Activated T-cell treated with anti-CD3 and anti-CD28 coated beads, Interleukin-2, amount 50 U/mL, for 72 hours (primary cell): ENCODE results near the gene GPA33. TPM values are rescaled to one million over a fixed set of nuclear protein-coding genes. Genes with fewer than 3 reads are reported as not detected.

ENCODE experiments used
- ATAC-seq, 2 donors: fragments of 150-1000 bp; cut with Tn5 transposase; replicated peaks in 1 of 2; 2 replicates each; pipeline ENCODE4 v1.10.0; 2021; ENCODE audit warnings: moderate library complexity in 2 of 2, mild to moderate bottlenecking in 1 of 2
- DNase-seq, 2 donors: peaks; one replicate each; pipeline ENCODE4 v3.0.0; 2021 to 2022; ENCODE audit warnings: mixed read lengths in 1 of 2
- H3K27ac Mint-ChIP-seq: one replicate; pipeline ENCODE4 v1.8.0; 2022; ENCODE audit warnings: mild to moderate bottlenecking, moderate library complexity, mixed read lengths
- H3K27me3 Mint-ChIP-seq: one replicate; pipeline ENCODE4 v1.8.0; 2022; ENCODE audit warnings: low read depth, mixed read lengths
- H3K36me3 Mint-ChIP-seq, 2 donors: one replicate each; pipeline ENCODE4 v1.8.0; 2022; ENCODE audit warnings: mixed read lengths in 2 of 2, mild to moderate bottlenecking in 1 of 2; ENCODE audit not compliant: insufficient read depth in 2 of 2
- H3K4me1 Mint-ChIP-seq: one replicate; pipeline ENCODE4 v1.8.0; 2022; ENCODE audit warnings: low read depth, mixed read lengths
- H3K4me3 Mint-ChIP-seq, 2 donors: one replicate each; pipeline ENCODE4 v1.8.0; 2022; ENCODE audit warnings: mild to moderate bottlenecking in 2 of 2, mixed read lengths in 2 of 2, moderate library complexity in 2 of 2
- H3K9me3 Mint-ChIP-seq, 2 donors: one replicate each; pipeline ENCODE4 v1.8.0; 2022; ENCODE audit warnings: mixed read lengths in 2 of 2
- total RNA-seq, 2 donors: library from RNA; stranded (reverse); gene quantifications; one replicate each; pipeline ENCODE4 v1.2.3, GENCODE V29; 2022

The GPA33 gene
- total RNA-seq, 2 donors from 2014 or later, result 2.6 to 5.2 TPM

- Mint-ChIP-seq H3K9me3 (peaks cover 2 to 5% of the 10 kb centered on the region in 2 donors), H3K27me3 (no peaks in the 10 kb centered on the region), H3K4me3 (no peak overlapping the region), H3K36me3 (peaks cover 2 to 8% of the 10 kb centered on the region in 2 donors), H3K4me1 (peaks cover 45% of the 10 kb centered on the region), H3K27ac (no peak overlapping the region)
- ATAC-seq (no peak), DNase-seq (no peak)
Observed at GRCh38 chr1:167111868-167112709, 21.9 kb upstream of the GPA33 start.

- peaks cover 50% of the 10 kb centered on the region for H3K4me1 Mint-ChIP-seq
- peak overlapping the region; percentile 1 for H3K27ac Mint-ChIP-seq
- ATAC-seq, result peak; percentile 73 to 78
- peaks cover 2 to 5% of the 10 kb centered on the region in 2 donors for H3K9me3 Mint-ChIP-seq
- H3K4me3 Mint-ChIP-seq, result peak overlapping the region in 1 of 2 donors; percentile 40
- peaks cover 2 to 8% of the 10 kb centered on the region in 2 donors for H3K36me3 Mint-ChIP-seq
- no peaks in the 10 kb centered on the region for H3K27me3 Mint-ChIP-seq
- DNase-seq, result peak in 1 of 2 donors; percentile 21
Observed at GRCh38 chr1:167110586-167110985, 20.4 kb upstream of the GPA33 start.

DNA sequence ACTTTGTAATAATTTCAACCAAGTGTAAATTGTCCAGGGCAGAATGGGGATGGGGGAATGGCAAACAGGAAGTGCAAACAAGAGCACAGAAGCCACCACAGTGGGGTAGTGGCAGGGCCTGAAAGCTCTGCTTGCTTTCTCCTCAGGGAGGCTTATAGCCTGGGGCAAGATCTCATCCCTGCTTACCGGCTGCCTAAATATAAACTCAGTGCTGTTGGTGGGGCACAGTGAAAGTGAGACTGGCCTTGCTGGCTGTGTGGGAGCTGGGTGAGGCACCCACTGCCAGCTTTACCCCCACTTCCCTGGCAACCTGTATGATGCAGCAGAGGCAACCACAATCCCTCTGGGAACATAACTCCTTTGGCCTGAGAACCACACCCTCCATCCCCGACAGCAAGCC is 18.9 kb upstream of the GPA33 start:
- Mint-ChIP-seq H3K4me3 (peak overlapping the region in 1 of 2 donors; percentile 4), H3K27me3 (no peaks in the 10 kb centered on the region), H3K36me3 (peaks cover 2 to 8% of the 10 kb centered on the region in 2 donors), H3K27ac (no peak overlapping the region), H3K9me3 (peaks cover 2 to 5% of the 10 kb centered on the region in 2 donors), H3K4me1 (peaks cover 52% of the 10 kb centered on the region)
- ATAC-seq (peak; percentile 37 to 39), DNase-seq (no peak)

- H3K9me3 Mint-ChIP-seq, result peaks cover 2 to 5% of the 10 kb centered on the region in 2 donors
- no peak for DNase-seq
- H3K36me3 Mint-ChIP-seq, result peaks cover 2 to 8% of the 10 kb centered on the region in 2 donors
- H3K27me3 Mint-ChIP-seq, result no peaks in the 10 kb centered on the region
- peaks cover 67% of the 10 kb centered on the region for H3K4me1 Mint-ChIP-seq
- ATAC-seq, result no peak
- no peak overlapping the region for H3K27ac Mint-ChIP-seq
- H3K4me3 Mint-ChIP-seq, result no peak overlapping the region
Observed at GRCh38 chr1:167107456-167107855, 17.3 kb upstream of the GPA33 start.

DNA sequence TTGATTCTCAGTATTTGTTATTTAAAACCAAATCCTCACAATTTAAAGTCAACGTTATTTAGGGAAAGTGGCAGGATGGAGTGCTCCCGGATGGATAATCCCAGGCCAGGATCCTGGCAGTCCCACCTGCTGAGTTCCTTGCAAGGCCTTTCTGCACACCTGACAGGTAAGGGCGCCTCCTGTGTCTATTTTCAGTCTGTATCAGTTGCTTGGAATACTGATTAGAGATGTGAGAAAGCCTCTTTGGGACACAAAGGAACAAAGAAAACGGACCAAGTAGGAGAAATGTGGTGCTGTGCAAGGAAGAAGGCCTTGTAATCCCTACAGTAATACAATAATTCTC is 15.9 kb upstream of the GPA33 start:
- no peak overlapping the region for H3K27ac Mint-ChIP-seq
- H3K9me3 Mint-ChIP-seq, result peaks cover 2 to 5% of the 10 kb centered on the region in 2 donors
- H3K27me3 Mint-ChIP-seq, result no peaks in the 10 kb centered on the region
- H3K36me3 Mint-ChIP-seq, result peaks cover 2 to 8% of the 10 kb centered on the region in 2 donors
- H3K4me3 Mint-ChIP-seq, result peak overlapping the region in 1 of 2 donors; percentile 36
- peaks cover 66% of the 10 kb centered on the region for H3K4me1 Mint-ChIP-seq
- no peak for DNase-seq
- ATAC-seq, result no peak

DNA sequence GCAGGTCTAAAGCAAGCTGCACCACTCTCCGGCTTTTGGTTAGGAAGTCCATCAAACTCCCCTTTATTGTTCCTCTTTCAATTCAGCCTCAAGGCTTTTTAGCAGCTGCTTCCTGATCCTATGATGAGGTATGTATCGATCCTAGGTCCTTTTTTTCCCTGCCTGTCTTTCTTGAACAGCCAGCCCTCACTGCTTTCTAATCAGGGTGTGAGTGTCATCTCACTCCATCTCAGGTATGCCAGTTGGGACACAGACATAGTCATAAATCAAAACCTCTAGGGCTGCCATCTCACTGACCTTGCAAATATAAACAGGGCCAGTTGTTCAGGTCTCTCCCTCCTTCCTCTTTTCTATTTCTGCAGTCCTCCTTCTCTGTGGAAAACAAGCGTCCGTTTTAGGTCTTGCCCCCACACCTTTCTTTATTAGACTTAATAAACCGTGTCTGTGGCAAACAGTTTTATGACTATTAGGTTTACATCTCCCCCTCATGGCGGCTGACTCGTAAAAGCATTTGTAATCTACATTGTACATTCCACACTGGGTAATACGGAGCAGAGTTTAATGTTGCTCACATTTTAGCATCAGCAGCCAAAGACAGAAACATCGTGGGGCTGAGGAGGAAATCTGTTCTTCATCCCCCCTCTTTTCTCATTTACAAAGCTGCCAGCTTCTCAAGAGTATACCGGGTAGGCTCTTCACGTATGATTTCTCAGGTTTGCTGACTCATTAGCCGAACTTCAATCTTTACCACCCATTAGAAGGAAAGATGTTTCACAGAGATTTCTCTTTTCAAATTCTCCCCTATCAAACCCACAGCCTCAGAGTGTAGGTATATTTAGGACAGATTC is 15.3 kb upstream of the GPA33 start:
- Mint-ChIP-seq H3K36me3 (peaks cover 2 to 8% of the 10 kb centered on the region in 2 donors), H3K27ac (peak overlapping the region; percentile 48), H3K9me3 (peaks cover 2 to 5% of the 10 kb centered on the region in 2 donors), H3K4me1 (peaks cover 60% of the 10 kb centered on the region), H3K4me3 (peak overlapping the region; percentile 36 to 42), H3K27me3 (no peaks in the 10 kb centered on the region)
- no peak for ATAC-seq
- DNase-seq, result no peak

GRCh38 chr1:167104256-167104633 is 14.1 kb upstream of the GPA33 start:
- Mint-ChIP-seq H3K4me1 (peaks cover 47% of the 10 kb centered on the region), H3K27ac (peak overlapping the region; percentile 71), H3K4me3 (peak overlapping the region; percentile 64 to 80), H3K36me3 (no peaks in the 10 kb centered on the region), H3K9me3 (peaks cover 2% of the 10 kb centered on the region in 2 donors), H3K27me3 (no peaks in the 10 kb centered on the region)
- DNase-seq, result no peak
- no peak for ATAC-seq

GRCh38 chr1:167102906-167103573 is 12.9 kb upstream of the GPA33 start:
- peak overlapping the region; percentile 29 for H3K27ac Mint-ChIP-seq
- no peaks in the 10 kb centered on the region for H3K36me3 Mint-ChIP-seq
- peaks cover under 1% of the 10 kb centered on the region in 2 donors for H3K9me3 Mint-ChIP-seq
- H3K4me1 Mint-ChIP-seq, result peaks cover 35% of the 10 kb centered on the region
- peak overlapping the region in 1 of 2 donors; percentile 80 for H3K4me3 Mint-ChIP-seq
- DNase-seq (no peak), ATAC-seq (no peak)
- no peaks in the 10 kb centered on the region for H3K27me3 Mint-ChIP-seq

- Mint-ChIP-seq H3K36me3 (no peaks in the 10 kb centered on the region), H3K4me1 (peaks cover 35% of the 10 kb centered on the region), H3K9me3 (no peaks in the 10 kb centered on the region), H3K27me3 (no peaks in the 10 kb centered on the region), H3K4me3 (no peak overlapping the region), H3K27ac (no peak overlapping the region)
- DNase-seq, result no peak
- no peak for ATAC-seq
Observed at GRCh38 chr1:167101754-167102153, 11.6 kb upstream of the GPA33 start.

DNA sequence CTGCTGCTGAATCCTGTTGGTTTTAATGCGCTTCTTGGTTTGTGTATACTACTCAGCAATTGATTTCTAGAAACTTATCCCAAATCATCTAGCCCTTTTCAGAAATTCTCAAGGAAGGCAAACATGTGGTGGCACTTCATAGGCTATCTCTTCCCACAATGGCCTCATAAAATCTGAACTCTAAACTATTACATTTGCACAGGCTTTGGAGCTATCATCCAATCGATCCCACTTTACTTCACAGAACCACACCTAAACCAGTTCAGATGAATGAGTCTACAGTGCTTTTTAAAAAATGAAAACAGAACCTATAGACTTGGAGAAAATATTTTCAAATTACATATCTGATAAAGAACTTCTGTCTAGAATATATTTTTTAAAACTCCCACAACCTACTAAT is 10.6 kb upstream of the GPA33 start:
- Mint-ChIP-seq H3K9me3 (no peaks in the 10 kb centered on the region), H3K4me3 (no peak overlapping the region), H3K4me1 (peaks cover 32% of the 10 kb centered on the region), H3K27me3 (no peaks in the 10 kb centered on the region), H3K27ac (no peak overlapping the region), H3K36me3 (no peaks in the 10 kb centered on the region)
- ATAC-seq (no peak), DNase-seq (no peak)

GRCh38 chr1:167099851-167100250 is 9.7 kb upstream of the GPA33 start:
- Mint-ChIP-seq H3K36me3 (no peaks in the 10 kb centered on the region), H3K27ac (no peak overlapping the region), H3K4me1 (peaks cover 32% of the 10 kb centered on the region), H3K9me3 (no peaks in the 10 kb centered on the region), H3K4me3 (no peak overlapping the region), H3K27me3 (no peaks in the 10 kb centered on the region)
- ATAC-seq, result no peak
- DNase-seq, result no peak

GRCh38 chr1:167095368-167095767 is 5.2 kb upstream of the GPA33 start:
- Mint-ChIP-seq H3K27ac (no peak overlapping the region), H3K4me3 (peak overlapping the region in 1 of 2 donors; percentile 30), H3K9me3 (no peaks in the 10 kb centered on the region), H3K27me3 (no peaks in the 10 kb centered on the region), H3K36me3 (no peaks in the 10 kb centered on the region), H3K4me1 (peaks cover 17% of the 10 kb centered on the region)
- DNase-seq (no peak), ATAC-seq (no peak)

DNA sequence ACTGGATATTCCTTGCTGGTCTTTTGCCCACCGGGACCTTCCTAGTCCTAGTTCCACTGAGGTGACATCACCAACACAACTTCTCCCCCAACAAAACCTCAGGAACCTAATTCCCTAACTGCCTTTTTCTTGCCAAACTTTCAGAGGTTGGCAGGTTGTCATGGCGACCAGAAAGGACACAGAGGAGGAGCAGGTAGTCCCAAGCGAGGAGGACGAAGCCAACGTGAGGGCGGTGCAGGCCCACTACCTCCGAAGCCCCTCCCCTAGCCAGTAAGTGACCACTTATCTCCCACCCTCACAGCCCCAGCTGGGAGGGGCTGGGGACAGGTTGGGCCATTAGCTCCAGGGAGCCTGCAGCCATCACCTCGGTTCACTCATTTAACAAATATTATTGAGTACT is 4.5 kb upstream of the GPA33 start:
- Mint-ChIP-seq H3K4me3 (no peak overlapping the region), H3K4me1 (peaks cover 24% of the 10 kb centered on the region), H3K9me3 (no peaks in the 10 kb centered on the region), H3K36me3 (peaks cover 0 to 2% of the 10 kb centered on the region in 2 donors), H3K27me3 (no peaks in the 10 kb centered on the region), H3K27ac (no peak overlapping the region)
- no peak for DNase-seq
- no peak for ATAC-seq
